AG09309 (cell line): ENCODE results near the gene IQSEC1.

Experiments
- DNase-seq: peaks from one replicate; pipeline ENCODE4 v3.0.0-alpha.2; 2010; ENCODE audit warnings: low read depth
- H3K4me3 ChIP-seq: 2 replicates; pipeline ENCODE4 v1.5.1; 2011; ENCODE audit warnings: mild to moderate bottlenecking, low read depth, low read length, moderate library complexity; ENCODE audit not compliant: control insufficient read depth
- TF ChIP-seq, protein P1 (sequence below): IDR thresholded peaks from 2 replicates; pipeline ENCODE4 v1.5.1; 2011; ENCODE audit warnings: mild to moderate bottlenecking, low read depth, low read length, inconsistent platforms; ENCODE audit not compliant: insufficient read depth, control insufficient read depth; ENCODE audit errors: missing control alignments

Gene IQSEC1

GRCh38 chr3:12977117-12977808 lies 96.0 kb downstream of the IQSEC1 start:
- no peak for DNase-seq
- TF ChIP-seq, protein P1, sequence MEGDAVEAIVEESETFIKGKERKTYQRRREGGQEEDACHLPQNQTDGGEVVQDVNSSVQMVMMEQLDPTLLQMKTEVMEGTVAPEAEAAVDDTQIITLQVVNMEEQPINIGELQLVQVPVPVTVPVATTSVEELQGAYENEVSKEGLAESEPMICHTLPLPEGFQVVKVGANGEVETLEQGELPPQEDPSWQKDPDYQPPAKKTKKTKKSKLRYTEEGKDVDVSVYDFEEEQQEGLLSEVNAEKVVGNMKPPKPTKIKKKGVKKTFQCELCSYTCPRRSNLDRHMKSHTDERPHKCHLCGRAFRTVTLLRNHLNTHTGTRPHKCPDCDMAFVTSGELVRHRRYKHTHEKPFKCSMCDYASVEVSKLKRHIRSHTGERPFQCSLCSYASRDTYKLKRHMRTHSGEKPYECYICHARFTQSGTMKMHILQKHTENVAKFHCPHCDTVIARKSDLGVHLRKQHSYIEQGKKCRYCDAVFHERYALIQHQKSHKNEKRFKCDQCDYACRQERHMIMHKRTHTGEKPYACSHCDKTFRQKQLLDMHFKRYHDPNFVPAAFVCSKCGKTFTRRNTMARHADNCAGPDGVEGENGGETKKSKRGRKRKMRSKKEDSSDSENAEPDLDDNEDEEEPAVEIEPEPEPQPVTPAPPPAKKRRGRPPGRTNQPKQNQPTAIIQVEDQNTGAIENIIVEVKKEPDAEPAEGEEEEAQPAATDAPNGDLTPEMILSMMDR = no peak
- no peak overlapping the region for H3K4me3 ChIP-seq

GRCh38 chr3:12975748-12976522 lies 97.3 kb downstream of the IQSEC1 start:
- TF ChIP-seq, protein P1 = no peak

DNA sequence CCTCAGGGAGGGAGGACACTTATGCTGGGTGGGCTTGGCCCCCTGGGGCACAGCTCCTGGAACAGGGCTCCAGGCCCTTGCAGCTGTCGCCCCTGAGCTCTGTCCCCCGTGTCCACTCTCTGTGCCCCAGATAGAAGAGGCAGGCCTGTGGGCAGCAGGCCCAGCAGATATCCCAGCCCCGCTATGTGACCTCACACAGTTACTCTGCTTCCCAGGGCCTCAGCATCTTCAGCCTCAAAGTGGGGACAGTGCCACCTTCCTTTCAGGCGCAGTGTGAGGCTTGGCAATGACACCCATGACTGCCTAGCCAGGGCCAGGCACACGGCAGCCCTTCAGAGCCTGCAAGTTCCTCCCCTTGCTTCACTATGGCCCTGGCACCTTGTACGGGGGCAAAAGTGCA lies 98.4 kb downstream of the IQSEC1 start:
- no peak for DNase-seq
- TF ChIP-seq, protein P1 = no peak

More at GRCh38 chr3:12975748-12976522, 97.3 kb downstream of the IQSEC1 start:
- no peak for DNase-seq
- H3K4me3 ChIP-seq = no peak overlapping the region

GRCh38 chr3:12974334-12974733 lies 98.9 kb downstream of the IQSEC1 start:
- TF ChIP-seq, protein P1 = no peak
- no peak for DNase-seq
- no peak overlapping the region for H3K4me3 ChIP-seq

More for the DNA sequence above, 98.4 kb downstream of the IQSEC1 start:
- no peak overlapping the region for H3K4me3 ChIP-seq

GRCh38 chr3:12973827-12974226 lies 99.4 kb downstream of the IQSEC1 start:
- TF ChIP-seq, protein P1 = no peak
- H3K4me3 ChIP-seq = no peak overlapping the region
- DNase-seq = no peak

GRCh38 chr3:12972781-12973702 lies 100.2 kb downstream of the IQSEC1 start:
- TF ChIP-seq, protein P1 = no peak
- H3K4me3 ChIP-seq = no peak overlapping the region
- no peak for DNase-seq
